Kidney (tissue), 14 donors: ENCODE data around the gene ZNF205. TPM values are rescaled to one million over a fixed set of nuclear protein-coding genes. Genes with fewer than 3 reads are reported as not detected.

Experiments
- DNase-seq, 5 donors: peaks; one replicate each; pipeline ENCODE4 v3.0.0-alpha.2; 2013 to 2020
- FAIRE-seq: peaks from 2 replicates; lab custom pipeline; 2012; peaks lifted over from hg19 to GRCh38; lab: Jason Lieb, UNC
- H3K27ac ChIP-seq, 2 donors: one replicate each; pipeline ENCODE4 v1.7.0; 2013; ENCODE audit warnings: low read depth in 2 of 2, low read length in 2 of 2, inconsistent platforms in 1 of 2
- H3K27me3 ChIP-seq: one replicate; pipeline ENCODE4 v1.7.1; 2013; ENCODE audit warnings: low read length, inconsistent platforms; ENCODE audit not compliant: control insufficient read depth, insufficient read depth
- H3K36me3 ChIP-seq, 3 donors: one replicate each; pipeline versions ENCODE4 v1.7.0 to v1.7.1; 2013; ENCODE audit warnings: low read length in 3 of 3, control low read depth in 1 of 3, inconsistent platforms in 1 of 3; ENCODE audit not compliant: insufficient read depth in 3 of 3, control insufficient read depth in 2 of 3
- H3K4me1 ChIP-seq, 3 donors: one replicate each; pipeline versions ENCODE4 v1.7.0 to v1.7.1; 2013; ENCODE audit warnings: low read length in 3 of 3, inconsistent platforms in 1 of 3, low read depth in 1 of 3; ENCODE audit not compliant: control insufficient read depth in 2 of 3, insufficient read depth in 2 of 3
- H3K4me3 ChIP-seq, 3 donors: one replicate each; pipeline versions ENCODE4 v1.7.0 to v1.8.1; 2013; ENCODE audit warnings: low read length in 3 of 3, control low read depth in 1 of 3, inconsistent platforms in 1 of 3
- H3K9ac ChIP-seq, 3 donors: one replicate each; pipeline versions ENCODE4 v1.7.0 to v1.7.1; 2013; ENCODE audit warnings: low read length in 3 of 3, control low read depth in 1 of 3, inconsistent platforms in 1 of 3
- H3K9me3 ChIP-seq, 3 donors: one replicate each; pipeline versions ENCODE4 v1.7.0 to v1.7.1; 2013; ENCODE audit warnings: low read length in 3 of 3, control low read depth in 1 of 3, inconsistent platforms in 1 of 3; ENCODE audit not compliant: control insufficient read depth in 2 of 3, insufficient read depth in 1 of 3
- CTCF ChIP-seq: IDR thresholded peaks from 3 replicates; pipeline ENCODE4 v1.5.1; 2012; ENCODE audit warnings: mild to moderate bottlenecking, moderate library complexity, borderline replicate concordance; ENCODE audit not compliant: insufficient read depth; ENCODE audit errors: extremely low read depth
- intact Hi-C: fragments of 100-400 bp; cut with DNase I; formaldehyde crosslinking; loops from one replicate; pipeline ENCODE4 v1.11.1; 2022
- polyA plus RNA-seq: library from polyadenylated mRNA; stranded (reverse); fragments of 350-450 nt; fragmentation: Illumina TruSeq; extraction: RNeasy Lipid Tissue Mini Kit (QIAGEN cat#74804); gene quantifications from one replicate; pipeline ENCODE4 v1.2.3, GENCODE V29; 2014; ENCODE audit warnings: low read depth, low replicate concordance; ENCODE audit not compliant: insufficient read depth
- total RNA-seq: library from RNA; stranded (reverse); fragmentation: NEBNext Ultra II Directional; extraction: Animal tissue kit (Norgen Biotek cat#: 25700); gene quantifications from one replicate; pipeline ENCODE4 v1.2.1, GENCODE V29; 2021
- donor health status: control.
- donor health status: control.
- donor health status: control.
- donor health status: control.
- donor health status: control.
- donor health status: DM: yes; HTN: yes; CAD: no.
- donor health status: Normal renal cell carcinoma (clear cell type).

ZNF205 gene
- total and polyA plus RNA-seq, 2 donors from 2014 or later, result 12.7 to 14.1 TPM

GRCh38 chr16:3092501-3092941 is 19.9 kb upstream of the ZNF205 start:
- Histone ChIP-seq H3K27me3 (no peaks in the 10 kb centered on the region), H3K4me1 (peaks cover 0 to 4% (median 0%) of the 10 kb centered on the region in 3 donors), H3K36me3 (no peaks in the 10 kb centered on the region), H3K27ac (no peak overlapping the region), H3K4me3 (no peak overlapping the region), H3K9me3 (no peaks in the 10 kb centered on the region), H3K9ac (no peak overlapping the region)
- peak in 4 of 5 donors; percentile 64 to 82 (median 72) for DNase-seq
- intact Hi-C loops, result no loop called here
- no peak for FAIRE-seq
- no peak for TF ChIP-seq CTCF

- H3K36me3 ChIP-seq, result no peaks in the 10 kb centered on the region
- H3K4me3 ChIP-seq, result no peak overlapping the region
- H3K9me3 ChIP-seq, result no peaks in the 10 kb centered on the region
- H3K27me3 ChIP-seq, result no peaks in the 10 kb centered on the region
- peak in 1 of 5 donors; percentile 48 for DNase-seq
- no peak for FAIRE-seq
- H3K4me1 ChIP-seq, result no peaks in the 10 kb centered on the region
- intact Hi-C loops, result no loop called here
- no peak overlapping the region for H3K27ac ChIP-seq
- peak; percentile 48 for TF ChIP-seq CTCF
- no peak overlapping the region for H3K9ac ChIP-seq
Measured at GRCh38 chr16:3094289-3095027, 17.9 kb upstream of the ZNF205 start.

GRCh38 chr16:3095869-3096268 is 16.5 kb upstream of the ZNF205 start:
- Histone ChIP-seq H3K36me3 (no peaks in the 10 kb centered on the region), H3K4me1 (peaks cover 0 to 5% (median 0%) of the 10 kb centered on the region in 3 donors), H3K4me3 (no peak overlapping the region), H3K27ac (no peak overlapping the region), H3K27me3 (no peaks in the 10 kb centered on the region), H3K9me3 (no peaks in the 10 kb centered on the region), H3K9ac (no peak overlapping the region)
- FAIRE-seq (no peak), DNase-seq (peak in 1 of 5 donors; percentile 55)
- intact Hi-C loops, result no loop called here
- no peak for TF ChIP-seq CTCF
